ENCODE results near the gene GYPB.
"Not testable (repeated sequence)": the region's sequence is repeated elsewhere in the genome, so short reads cannot be mapped to it uniquely, and the experiment has no call there.

Gene GYPB
- total RNA-seq, result 0 to 0.89 (median 0) reads per million in 18 experiments

DNA sequence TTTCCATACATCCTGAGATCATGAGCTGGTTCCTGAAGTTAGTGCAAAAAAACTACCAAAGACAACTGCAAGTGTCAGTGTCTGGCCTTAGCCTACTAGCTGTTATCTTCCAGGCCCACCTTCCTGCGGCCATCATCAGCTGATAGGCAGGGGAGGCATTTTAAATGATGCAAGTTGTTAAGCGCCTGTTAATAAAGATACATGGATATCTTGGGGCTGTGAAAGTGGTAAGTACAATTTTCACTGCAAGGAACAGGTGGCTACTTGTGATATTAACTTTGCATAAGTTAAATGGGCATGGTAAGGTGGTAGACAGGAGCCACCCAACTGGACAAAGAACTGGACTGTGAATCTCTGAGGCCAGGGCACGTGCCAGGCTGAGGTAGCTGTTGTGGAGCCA lies at the start of gene GYPB:
TSS of gene GYPB (minus strand) at position 104 of the 400 bp plus-strand sequence. CDS start at position 11, 93 bp downstream.
- DNase-seq, result not testable (repeated sequence)

DNA sequence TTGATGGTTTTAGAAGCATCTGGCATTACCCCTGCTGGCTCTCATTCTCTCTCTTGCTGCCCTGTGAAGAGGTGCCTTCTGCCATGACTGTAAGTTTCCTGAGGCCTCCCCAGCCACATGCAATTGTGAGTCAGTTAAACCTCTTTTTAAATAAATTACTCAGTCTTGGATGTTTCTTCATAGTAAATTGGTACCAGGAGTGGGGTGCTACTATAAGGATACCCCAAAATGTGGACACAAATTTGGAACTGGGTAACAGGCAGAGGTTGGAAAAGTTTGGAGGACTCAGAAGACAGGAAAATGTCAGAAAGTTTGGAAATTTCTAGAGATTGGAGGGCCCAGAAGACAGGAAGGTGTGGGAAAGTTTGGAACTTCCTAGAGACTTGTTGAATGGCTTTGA lies 42.4 kb upstream of the GYPB start:
- DNase-seq, result not testable (repeated sequence)

DNA sequence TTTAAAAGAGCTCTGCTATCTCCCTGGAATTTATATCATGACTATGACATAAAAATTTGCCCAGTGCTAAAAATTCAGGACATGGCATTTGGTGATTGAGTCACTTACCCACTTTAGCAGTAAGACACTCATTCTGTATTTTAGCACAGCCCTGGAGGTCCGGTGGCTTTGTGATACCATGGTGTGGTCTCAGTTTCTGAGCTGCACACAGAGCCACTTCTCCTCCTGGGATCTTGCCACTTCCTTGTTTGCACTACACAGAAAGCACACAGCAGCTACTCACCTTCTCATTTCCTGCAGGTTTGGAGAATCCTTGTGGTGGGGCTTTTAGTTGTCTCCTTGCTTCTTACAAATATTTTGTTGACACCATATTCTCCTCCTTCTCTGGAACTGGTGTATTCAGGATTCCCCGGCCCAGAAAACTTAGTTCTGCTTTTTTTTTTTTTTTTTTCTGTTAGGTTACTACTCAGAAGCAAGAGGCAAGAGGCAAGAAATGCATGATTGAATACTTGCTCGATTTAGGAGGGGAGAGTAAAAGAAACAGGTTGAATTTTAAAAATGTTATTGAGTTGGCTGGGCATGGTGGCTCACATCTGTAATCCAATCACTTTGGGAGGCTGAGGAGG lies 41.2 kb upstream of the GYPB start:
- not testable (repeated sequence) for DNase-seq

DNA sequence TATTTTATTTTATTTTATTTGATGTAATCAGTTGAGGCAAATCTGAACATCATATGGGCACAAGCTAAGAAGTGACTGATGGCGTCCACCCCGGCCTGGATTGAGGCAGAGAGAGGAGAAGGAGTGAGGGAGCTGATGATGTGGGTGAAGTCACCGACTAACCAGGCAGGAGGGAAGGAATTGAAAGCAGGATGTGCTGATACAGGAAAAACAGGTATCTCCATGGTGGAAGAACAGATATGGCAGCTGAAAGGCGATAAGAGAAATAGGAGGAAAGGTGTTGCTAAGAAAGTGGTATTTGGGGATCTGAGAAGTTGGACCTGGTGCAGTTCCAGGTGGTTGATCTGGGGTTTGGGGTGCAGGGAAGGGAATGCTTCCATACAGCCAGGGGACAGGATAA lies 37.6 kb upstream of the GYPB start:
- no peak for DNase-seq

DNA sequence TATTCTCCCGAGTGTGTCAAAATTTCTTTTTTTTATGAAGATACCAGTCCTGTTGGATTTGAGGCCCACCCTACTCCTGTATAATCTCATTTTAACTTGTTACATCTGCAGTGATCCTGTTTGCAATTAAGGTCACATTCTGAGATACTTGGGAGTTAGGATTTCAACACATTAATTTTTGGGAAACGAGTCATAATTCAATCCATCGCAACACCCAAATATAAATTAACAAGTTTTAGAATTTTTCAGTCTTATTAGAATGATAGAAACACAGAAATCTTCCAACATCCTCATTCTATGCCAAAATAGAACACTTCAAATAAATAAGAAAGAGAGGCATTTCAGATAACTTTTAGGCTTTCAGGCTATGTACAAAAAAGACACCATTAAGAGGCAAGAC lies 36.2 kb upstream of the GYPB start:
- not testable (repeated sequence) for DNase-seq

DNA sequence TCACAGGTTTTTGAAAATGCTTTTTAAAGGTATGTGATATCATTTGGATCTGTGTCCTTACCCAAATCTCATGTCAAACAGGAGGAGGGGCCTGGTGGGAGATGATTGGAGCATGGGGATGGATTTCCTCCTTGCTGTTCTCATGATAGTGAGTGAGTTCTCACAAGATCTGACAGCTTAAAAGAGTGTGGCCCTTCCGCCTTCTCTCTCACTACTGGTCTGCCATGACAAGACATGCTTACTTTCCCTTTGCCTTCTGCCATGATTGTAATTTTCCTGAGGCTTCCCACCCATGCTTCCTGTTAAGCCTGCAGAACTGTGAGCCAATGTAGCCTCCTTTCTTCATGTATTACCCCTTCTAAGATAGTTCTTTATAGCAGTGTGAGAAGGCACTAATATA lies 32.3 kb upstream of the GYPB start:
- not testable (repeated sequence) for DNase-seq

DNA sequence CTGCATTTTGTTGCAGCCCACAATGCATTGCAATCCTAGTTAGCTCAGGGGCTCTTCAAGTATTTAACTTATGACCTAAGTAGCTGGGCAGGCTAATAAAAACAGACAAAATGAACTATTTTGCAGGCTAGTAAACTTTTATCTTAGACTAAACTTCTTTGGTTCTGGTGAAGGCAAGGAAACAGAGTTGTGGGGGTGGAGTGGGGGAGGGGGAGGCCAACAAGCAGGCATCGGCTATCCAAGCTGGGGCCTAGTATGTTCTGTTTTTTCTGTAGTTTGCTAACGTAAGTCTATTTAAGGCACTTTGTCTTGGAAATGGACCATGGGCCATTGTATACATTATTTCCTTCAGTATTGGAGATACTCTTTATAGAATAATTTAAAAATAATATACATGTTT lies 31.5 kb upstream of the GYPB start:
- DNase-seq, result not testable (repeated sequence)

DNA sequence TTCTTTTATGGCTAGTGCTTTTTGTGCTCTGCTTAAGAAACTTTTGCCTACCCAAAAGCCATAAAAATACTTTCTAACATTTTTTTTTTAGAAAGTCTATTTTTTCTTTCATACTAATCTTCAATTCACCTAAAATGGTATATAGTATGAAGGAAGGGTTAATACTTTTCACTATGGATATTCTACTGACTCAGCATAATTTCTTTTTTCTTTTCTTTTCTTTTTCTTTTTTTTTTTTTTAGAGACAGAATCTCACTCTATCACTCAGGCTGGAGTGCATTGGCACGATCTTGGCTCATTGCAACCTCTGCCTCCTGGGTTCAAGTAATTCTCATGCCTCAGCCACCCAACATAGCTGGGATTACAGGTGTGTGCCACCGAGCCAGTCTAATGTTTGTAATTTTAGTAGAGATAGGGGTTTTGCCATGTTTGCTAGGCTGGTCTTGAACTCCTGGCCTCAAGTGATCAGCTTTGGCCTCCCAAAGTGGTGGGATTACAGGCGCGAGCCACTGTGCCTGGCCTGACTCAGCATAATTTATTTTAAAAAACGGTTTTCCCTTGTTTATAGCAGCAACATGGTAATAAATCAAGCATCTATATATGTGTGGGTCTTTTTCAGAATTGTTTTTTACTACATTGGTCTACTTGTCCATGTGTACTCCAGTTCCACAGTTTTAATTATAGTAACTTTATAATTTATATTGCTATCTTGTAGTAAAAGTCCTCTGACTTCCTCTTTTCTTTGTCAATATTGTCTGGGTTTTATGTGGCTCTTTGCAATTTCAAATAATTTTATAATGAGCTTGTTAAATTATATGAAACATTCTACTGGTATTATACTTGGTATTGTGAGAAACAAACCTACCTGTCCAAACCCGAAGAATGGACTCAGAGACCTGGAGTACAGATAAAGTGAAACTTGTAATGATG lies 30.6 kb upstream of the GYPB start:
- not testable (repeated sequence) for DNase-seq

DNA sequence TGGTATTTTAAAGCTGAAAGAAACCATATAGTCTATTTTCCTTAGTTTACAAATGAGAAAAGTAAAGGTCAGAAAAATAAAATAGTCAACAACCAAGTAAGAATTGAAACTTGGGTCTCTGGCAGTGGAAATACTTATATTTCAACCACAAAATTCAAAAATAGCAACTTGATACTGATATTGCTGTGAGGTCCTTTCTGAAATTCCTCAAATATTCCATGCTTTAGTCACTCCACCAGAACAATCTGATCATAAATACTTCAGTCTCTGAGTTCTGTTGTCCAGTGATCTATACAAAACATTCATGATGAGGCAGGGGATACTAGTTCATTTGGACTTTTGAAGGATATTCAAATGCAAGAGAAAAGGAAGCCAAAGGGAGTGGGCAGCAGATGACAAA lies 25.8 kb upstream of the GYPB start:
- not testable (repeated sequence) for DNase-seq

DNA sequence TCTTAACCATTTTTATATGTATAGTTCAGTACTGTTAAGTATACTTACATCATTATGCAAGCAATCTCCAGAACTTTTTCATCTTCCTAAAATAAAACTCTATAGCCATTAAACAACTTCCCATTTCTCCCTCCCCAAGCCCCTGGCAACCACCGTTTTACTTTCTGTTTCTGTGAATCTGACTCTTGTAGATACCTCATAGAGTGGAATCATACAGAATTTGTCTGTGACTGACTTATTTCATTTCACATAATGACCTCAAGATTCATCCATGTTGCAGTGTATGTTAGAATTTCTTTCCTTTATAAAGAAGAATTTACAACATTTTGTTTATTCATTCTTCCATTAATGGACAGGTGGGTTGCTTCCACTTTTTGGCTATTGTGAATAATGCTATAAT lies 13.4 kb upstream of the GYPB start:
- DNase-seq, result not testable (repeated sequence)

DNA sequence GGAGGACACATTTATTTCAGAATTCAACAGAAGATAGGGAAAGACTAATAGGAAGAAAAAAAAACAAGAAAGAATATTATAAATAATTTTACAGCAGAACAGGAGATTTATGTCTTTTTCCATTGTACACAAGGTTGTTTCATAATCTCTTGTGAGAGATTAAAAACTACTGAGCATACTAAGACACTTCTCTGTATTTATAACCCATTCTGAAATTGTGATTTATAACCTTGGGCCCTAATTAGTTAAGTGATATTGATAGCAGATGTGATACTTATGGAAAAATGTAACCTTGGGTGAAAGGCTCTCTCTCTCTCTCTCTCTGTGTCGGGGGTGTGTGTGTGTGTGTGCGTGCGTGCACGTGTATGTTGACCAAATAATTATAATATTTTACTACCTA lies 12.7 kb upstream of the GYPB start:
- not testable (repeated sequence) for DNase-seq

DNA sequence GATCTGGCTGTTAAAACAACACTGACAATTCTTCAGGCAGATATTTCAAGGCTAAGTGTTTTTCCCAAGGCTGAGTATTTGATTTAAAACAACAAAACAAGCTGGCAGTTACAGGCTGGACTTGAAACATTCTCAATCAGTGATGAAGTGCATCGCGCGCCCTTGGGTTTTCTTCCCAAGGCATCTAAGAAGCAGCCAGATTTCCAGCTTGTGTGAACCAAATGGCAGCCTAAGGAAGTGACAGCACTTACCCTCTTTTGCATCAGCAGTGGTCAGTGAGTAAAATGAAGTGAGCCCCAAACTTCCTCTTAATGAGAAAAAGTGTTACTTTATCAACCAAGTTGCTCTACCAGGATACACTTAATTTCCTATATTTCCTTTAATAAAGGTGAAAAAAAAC lies 12.2 kb upstream of the GYPB start:
- DNase-seq, result not testable (repeated sequence)

DNA sequence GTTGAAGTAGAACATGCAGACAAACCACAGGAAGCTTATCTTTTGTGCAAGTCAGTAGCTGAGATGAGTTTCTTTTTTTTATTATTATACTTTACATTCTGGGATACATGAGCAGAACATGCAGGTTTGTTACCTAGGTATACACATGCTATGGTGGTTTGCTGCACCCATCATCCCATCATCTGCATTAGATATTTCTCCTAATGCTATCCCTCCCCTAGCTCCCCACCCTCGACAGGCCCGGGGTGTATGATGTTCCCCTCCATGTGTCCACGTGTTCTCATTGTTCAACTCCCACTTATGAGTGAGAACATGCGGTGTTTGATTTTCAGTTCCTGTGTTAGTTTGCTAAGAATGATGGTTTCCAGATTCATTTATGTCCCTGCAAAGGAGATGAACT lies 11.5 kb upstream of the GYPB start:
- DNase-seq, result not testable (repeated sequence)

DNA sequence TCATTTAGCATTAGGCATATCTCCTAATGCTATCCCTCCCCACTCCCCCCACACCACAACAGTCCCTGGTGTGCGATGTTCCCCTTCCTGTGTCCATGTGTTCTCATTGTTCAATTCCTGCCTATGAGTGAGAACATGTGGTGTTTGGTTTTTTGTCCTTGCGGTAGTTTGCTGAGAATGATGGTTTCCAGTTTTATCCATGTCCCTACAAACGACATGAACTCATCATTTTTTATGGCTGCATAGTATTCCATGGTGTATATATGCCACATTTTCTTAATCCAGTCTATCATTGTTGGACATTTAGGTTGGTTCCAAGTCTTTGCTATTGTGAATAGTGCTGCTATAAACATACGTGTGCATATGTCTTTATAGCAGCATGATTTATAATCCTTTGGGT lies 7.5 kb upstream of the GYPB start:
- not testable (repeated sequence) for DNase-seq

DNA sequence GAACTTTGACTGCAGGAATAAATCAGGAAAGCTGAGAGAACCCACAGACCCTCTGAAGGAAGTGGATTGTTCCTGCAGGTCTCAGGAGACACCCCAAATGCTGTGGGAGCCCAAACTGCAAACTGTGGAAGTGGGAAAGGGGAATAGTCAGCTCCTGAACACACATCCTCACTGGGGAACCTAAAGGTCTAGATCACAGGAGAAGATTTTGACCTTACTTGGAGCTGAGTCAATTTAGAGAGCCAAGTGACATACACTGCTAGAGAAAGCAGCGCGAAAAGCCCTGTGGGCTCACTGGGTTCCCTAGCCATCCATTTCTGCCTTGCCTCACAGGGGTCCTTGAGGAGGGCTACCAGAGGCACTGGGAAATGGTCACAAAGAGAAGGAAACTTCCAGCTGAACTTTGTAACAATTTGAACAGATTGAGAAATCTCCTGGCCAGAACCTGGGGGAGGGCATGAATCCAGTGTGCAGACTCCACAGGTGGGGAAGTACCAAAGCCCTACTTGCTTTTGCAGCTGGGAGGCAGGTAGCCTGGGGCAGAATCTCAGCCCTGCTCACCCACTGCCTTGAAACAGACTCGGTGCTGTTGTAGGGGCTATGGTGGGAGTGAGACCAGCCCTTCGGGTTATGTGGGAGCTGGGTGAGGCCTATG lies 5.3 kb upstream of the GYPB start:
- DNase-seq, result not testable (repeated sequence)

DNA sequence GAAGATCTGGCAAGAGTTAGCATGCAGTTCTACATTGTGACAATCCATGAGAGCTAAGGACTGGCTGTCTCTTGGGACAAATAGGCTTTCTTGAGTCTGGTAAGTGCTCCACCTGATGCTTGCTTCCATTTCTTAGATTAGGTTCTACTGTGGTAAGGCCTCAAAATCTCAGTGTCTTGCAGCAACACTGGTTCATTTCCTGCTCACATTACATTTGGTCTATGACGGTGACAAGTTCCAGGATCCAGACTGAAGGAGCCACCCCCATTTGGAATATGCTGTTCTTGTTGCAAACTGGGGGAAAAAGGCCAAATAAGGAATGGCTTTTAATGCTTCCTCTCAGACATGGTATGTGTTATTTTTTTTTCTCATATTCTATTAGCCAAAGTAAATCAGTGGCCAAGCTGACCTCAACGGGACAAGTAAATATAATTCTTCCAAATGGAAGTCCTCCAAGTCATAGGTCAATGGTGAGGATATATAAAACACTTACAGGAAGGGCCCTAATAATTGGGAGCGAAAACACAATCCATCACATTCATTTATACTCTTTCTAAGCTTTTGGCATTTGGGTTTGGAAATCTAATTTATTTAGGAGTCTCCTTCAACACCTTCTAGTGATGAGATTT lies 3.7 kb upstream of the GYPB start:
- DNase-seq, result not testable (repeated sequence)

DNA sequence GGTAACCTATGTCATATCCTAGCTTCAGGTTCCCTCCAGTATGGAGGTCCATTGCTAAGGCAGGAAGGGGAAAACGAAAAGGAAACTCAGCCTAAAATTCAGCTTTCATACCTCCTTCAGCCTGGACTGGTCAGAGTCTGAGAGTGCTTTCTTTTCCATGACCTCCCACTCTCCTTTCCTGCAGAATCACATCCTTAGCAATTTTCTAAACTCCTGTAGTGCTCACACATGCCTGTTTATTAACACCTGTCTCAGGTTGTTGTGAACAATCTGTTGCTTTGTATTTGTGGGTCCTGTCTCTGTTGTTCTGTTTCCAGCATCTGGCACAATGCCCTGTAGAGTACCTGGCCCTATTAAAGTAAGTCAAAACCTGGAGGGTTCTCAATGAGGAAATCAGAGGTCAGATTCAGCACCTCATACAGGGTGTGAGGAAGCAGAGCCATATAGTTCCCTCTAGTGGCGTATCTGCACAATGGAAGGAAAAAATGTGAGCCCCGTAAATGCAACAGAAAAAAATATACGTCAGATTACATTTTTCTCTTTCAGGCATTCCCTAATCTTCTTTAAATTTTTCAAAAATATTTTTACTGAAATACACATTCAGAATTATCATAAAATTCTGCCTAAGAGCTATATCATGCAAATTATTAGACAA lies 2.3 kb upstream of the GYPB start:
- DNase-seq, result peak; percentile 4 to 18

DNA sequence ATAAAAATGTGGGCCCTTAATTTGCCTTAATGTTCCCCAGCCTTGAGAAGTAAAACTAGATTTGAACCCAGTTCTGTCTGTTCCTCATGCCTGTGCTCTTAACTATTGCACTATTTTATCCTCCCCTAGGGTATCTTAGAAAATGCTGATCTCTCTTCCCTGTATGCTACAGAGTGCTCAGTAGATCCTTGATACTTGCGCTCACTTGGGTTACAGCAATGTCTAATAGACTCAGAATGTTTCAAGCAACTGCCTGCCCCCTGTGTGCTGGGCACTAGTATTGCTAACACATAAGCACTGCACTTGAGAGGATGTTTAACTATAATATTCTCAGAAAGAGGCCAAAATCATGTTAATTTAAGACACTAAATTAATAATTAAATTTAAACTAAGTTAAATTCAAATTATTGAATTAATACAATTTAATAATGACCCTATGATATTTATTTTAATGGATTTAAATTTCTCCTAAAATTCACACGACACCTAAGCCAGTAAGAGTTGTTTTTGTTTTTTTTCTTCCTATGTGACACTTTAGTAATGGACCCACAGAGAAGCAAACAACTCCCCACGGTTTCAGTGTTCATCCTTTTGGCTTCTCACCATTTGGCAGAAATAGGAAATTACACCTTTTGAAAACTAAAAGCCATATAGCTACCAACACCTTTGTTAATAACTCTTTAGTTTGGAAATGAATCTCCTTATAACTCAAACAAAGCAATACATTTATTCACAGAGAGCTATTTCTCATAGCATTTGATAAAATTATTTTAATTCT lies 768 bp downstream of the GYPB start:
- DNase-seq, result not testable (repeated sequence)

DNA sequence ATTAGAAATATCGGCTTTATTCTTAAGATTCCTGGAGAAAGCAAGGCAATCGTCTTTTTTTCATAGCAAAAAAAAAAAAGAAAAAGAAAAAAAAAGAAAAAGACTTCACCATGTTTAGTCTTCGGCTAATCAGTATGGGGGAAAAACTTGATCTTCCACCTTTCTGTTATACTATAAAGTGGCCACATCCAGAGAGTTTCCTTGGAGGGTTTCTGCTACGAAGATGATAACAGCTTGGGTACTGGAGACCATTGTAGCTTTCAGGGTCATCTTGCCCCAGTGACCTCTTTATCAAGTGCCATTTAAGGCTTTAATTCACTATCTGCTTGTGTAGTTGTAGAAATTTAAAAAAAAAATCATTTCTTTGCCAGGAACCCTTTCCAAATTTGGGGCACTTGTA lies 1.9 kb downstream of the GYPB start:
- DNase-seq, result not testable (repeated sequence)

DNA sequence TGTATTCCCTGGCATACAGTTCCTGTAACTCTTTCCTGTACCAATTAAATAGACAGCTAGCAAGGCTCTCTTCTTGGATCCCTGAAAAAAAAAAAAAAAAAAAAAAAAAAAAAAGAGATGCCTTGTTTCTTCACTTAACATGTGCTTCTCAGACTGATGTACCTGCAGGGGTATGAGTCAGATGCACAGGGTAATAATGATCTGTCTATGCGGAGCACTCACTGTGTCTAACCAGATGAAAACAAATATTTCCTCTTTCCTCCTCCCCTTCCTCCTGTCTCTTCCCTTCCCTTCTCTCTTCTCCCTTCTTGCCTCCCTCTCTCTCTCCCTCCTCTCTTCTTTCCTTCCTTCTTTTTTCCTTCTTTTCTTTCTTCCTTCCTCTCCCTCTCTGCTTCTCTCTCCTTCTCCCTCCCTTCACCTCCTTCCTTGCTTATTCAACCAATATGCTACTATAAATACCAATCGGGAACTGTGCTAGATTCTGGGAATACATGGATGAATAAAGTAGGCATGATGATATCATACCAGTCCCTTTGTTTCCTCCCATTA lies 3.0 kb downstream of the GYPB start:
- not testable (repeated sequence) for DNase-seq

DNA sequence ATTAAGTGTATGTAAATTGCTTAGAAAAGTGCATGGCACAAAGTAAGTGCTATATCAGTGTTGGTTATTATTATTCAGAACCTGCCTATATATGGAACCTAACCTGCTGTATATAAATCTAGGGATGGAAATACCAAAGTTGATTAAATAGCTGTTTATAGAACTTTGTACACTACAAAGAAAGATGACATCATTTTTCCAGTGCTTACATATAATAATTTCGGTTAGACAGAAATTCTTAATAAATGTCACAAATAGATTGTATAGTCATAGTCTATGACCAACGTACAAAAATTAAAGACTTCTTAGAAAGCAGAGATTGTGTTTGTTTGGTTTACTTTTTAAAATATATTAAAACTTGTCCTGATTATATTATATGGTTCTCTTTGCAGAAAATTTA lies 4.4 kb downstream of the GYPB start:
- no peak for DNase-seq

Measured in inflammatory macrophage (primary cell).